HG02970 (cell line): ENCODE data around the gene CDK8.

Source experiments
- ATAC-seq: cut with Tn5 transposase; IDR thresholded peaks from one replicate; pipeline ENCODE4 v1.9.1; 2021; ENCODE audit warnings: mild to moderate bottlenecking, moderate library complexity, moderate number of reproducible peaks; ENCODE audit not compliant: unreplicated experiment, low FRiP score

Gene CDK8

GRCh38 chr13:26435171-26435570 lies 181.2 kb downstream of the CDK8 start:
- no peak for ATAC-seq

- ATAC-seq, result no peak
Measured at GRCh38 chr13:26435646-26436045, 181.7 kb downstream of the CDK8 start.

- no peak for ATAC-seq
Measured at GRCh38 chr13:26436914-26437313, 183.0 kb downstream of the CDK8 start.

- ATAC-seq, result no peak
Measured at GRCh38 chr13:26440111-26440510, 186.2 kb downstream of the CDK8 start.

GRCh38 chr13:26441476-26441875 lies 187.5 kb downstream of the CDK8 start:
- no peak for ATAC-seq

GRCh38 chr13:26442541-26442940 lies 188.6 kb downstream of the CDK8 start:
- no peak for ATAC-seq

GRCh38 chr13:26445092-26445491 lies 191.2 kb downstream of the CDK8 start:
- no peak for ATAC-seq

- ATAC-seq, result no peak
Measured at GRCh38 chr13:26446751-26447150, 192.8 kb downstream of the CDK8 start.

- ATAC-seq, result no peak
Measured at GRCh38 chr13:26448032-26448431, 194.1 kb downstream of the CDK8 start.

GRCh38 chr13:26449063-26449848 lies 195.3 kb downstream of the CDK8 start:
- ATAC-seq, result no peak
